SU-DHL-6 (cell line): ENCODE measurements around the gene ZHX3.

Experiments used
- H2AFZ ChIP-seq: fragments of 200-600 bp; sonication (generic); 2 replicates; pipeline ENCODE4 v1.6.1; 2014; ENCODE audit warnings: low read depth, mild to moderate bottlenecking, moderate library complexity, mixed read lengths, antibody characterized with exemption, low read length; ENCODE audit not compliant: severe bottlenecking
- H3F3A ChIP-seq: fragments of 200-600 bp; shearing (Covaris generic); 2 replicates; pipeline ENCODE4 v1.6.0; 2016; ENCODE audit warnings: antibody characterized with exemption, mild to moderate bottlenecking; ENCODE audit not compliant: insufficient read depth
- H3K27ac ChIP-seq: fragments of 200-600 bp; sonication (generic); 2 replicates; pipeline ENCODE4 v1.5.1; 2016; ENCODE audit warnings: low read depth, mild to moderate bottlenecking, low read length, moderate library complexity, mixed read lengths
- H3K27me3 ChIP-seq: fragments of 200-600 bp; sonication (generic), shearing (Covaris generic); 2 replicates; pipeline ENCODE4 v1.6.0; 2014; ENCODE audit warnings: mild to moderate bottlenecking, low read length
- H3K36me3 ChIP-seq: fragments of 200-600 bp; sonication (generic); 2 replicates; pipeline ENCODE4 v1.6.1; 2014; ENCODE audit warnings: mild to moderate bottlenecking, low read length, mixed read lengths
- H3K4me2 ChIP-seq: fragments of 300-600, 200-600 bp; shearing (Covaris generic), sonication (generic); 2 replicates; pipeline ENCODE4 v1.6.0; 2014; ENCODE audit warnings: low read length, low read depth, mild to moderate bottlenecking; ENCODE audit not compliant: poor library complexity, severe bottlenecking
- H3K4me3 ChIP-seq: fragments of 200-600 bp; sonication (generic); 2 replicates; pipeline ENCODE4 v1.5.1; 2014; ENCODE audit warnings: antibody characterized with exemption, low read length, mild to moderate bottlenecking, mixed read lengths; ENCODE audit not compliant: insufficient read depth, poor library complexity, severe bottlenecking
- H3K79me2 ChIP-seq: fragments of 200-600 bp; sonication (generic); 2 replicates; pipeline ENCODE4 v1.6.1; 2014; ENCODE audit warnings: mild to moderate bottlenecking, low read length, moderate library complexity; ENCODE audit not compliant: insufficient read depth
- H3K9ac ChIP-seq: fragments of 200-600 bp; sonication (generic); 2 replicates; pipeline ENCODE4 v1.7.0; 2014; ENCODE audit warnings: mild to moderate bottlenecking, low read length
- H3K9me2 ChIP-seq: fragments of 200-600 bp; sonication (generic); replicated peaks from 2 replicates; pipeline ENCODE4 v1.6.1; 2014; ENCODE audit warnings: low read length; ENCODE audit not compliant: insufficient read depth
- H3K9me3 ChIP-seq: fragments of 200-600 bp; sonication (generic); 2 replicates; pipeline ENCODE4 v1.6.1; 2014; ENCODE audit warnings: low read length, mixed read lengths; ENCODE audit not compliant: insufficient read depth
- H4K20me1 ChIP-seq: fragments of 200-600 bp; sonication (generic); 2 replicates; pipeline ENCODE4 v1.6.1; 2014; ENCODE audit warnings: low read depth, mild to moderate bottlenecking, antibody characterized with exemption, low read length, moderate library complexity, mixed read lengths
- EZH2phosphoT487 ChIP-seq: fragments of 200-600 bp; sonication (generic), shearing (Covaris generic); conservative IDR thresholded peaks from 2 replicates; pipeline ENCODE4 v1.6.1; 2018; ENCODE audit warnings: mild to moderate bottlenecking, antibody characterized with exemption, low read length, moderate library complexity, mixed read lengths
- TF ChIP-seq, protein P1 (sequence below): fragments of 200-600 bp; sonication (generic); IDR thresholded peaks from one replicate; pipeline ENCODE4 v1.5.1; 2017; ENCODE audit warnings: antibody characterized with exemption, mild to moderate bottlenecking, low read length, moderate library complexity; ENCODE audit not compliant: insufficient read depth, poor library complexity, severe bottlenecking

The ZHX3 gene

DNA sequence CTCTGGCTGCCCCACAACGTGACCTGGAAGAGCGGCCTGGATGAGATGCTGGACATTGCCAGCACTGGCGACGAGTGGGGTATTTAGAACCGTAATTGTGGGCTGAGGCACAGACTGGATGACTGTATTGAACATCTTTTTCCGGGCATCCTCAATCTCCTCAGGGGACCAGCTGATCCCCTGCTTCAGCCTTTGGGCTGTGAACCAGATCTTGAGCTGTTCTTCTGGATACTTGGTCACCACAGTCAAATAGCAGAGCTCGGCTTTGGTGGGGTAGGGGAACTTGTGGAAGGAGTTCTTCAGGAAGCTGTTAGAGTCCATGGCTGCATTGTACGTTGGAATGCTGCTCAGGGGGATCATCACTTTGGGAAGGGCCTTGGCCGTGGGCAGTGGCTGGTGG lies 113.9 kb downstream of the ZHX3 start:
- Histone ChIP-seq H3K27me3 (no peaks in the 10 kb centered on the region), H3K4me3 (no peak overlapping the region), H3K9me3 (no peaks in the 10 kb centered on the region), H3K36me3 (no peaks in the 10 kb centered on the region), H3K79me2 (no peaks in the 10 kb centered on the region), H3K27ac (no peak overlapping the region), H4K20me1 (no peaks in the 10 kb centered on the region), H3K9me2 (no peaks in the 10 kb centered on the region), H3F3A (no peaks in the 10 kb centered on the region), H2AFZ (no peak overlapping the region), H3K9ac (no peak overlapping the region), H3K4me2 (no peak overlapping the region)
- TF ChIP-seq, protein P1, sequence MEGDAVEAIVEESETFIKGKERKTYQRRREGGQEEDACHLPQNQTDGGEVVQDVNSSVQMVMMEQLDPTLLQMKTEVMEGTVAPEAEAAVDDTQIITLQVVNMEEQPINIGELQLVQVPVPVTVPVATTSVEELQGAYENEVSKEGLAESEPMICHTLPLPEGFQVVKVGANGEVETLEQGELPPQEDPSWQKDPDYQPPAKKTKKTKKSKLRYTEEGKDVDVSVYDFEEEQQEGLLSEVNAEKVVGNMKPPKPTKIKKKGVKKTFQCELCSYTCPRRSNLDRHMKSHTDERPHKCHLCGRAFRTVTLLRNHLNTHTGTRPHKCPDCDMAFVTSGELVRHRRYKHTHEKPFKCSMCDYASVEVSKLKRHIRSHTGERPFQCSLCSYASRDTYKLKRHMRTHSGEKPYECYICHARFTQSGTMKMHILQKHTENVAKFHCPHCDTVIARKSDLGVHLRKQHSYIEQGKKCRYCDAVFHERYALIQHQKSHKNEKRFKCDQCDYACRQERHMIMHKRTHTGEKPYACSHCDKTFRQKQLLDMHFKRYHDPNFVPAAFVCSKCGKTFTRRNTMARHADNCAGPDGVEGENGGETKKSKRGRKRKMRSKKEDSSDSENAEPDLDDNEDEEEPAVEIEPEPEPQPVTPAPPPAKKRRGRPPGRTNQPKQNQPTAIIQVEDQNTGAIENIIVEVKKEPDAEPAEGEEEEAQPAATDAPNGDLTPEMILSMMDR, result no peak
- no peak for TF ChIP-seq EZH2phosphoT487

DNA sequence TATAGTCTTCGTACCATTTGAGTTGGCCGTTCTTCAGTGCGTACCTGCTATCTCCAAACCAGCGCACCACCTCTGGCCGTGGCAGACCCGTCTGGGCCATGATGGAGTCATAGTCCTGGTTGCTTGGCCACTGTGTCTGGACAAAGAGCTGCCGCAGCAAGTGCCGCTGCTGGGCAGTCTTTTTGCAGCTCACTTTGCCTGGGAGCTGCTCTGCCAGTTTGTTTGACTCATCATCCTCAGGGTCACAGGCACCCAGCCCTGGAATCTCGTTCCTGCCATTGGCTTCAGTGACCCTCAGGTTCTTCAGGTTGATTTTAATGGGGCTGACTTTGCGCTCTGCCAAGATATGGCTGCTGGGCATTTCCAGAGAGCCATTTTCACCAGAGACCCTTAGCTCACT lies 115.1 kb downstream of the ZHX3 start:
- peaks cover 2% of the 10 kb centered on the region; the same call in 1 of the 2 replicates for H3F3A ChIP-seq
- no peak for TF ChIP-seq EZH2phosphoT487
- TF ChIP-seq, protein P1, result no peak
- no peak overlapping the region for H2AFZ ChIP-seq
- no peak overlapping the region for H3K9ac ChIP-seq
- no peaks in the 10 kb centered on the region for H3K9me2 ChIP-seq
- H3K36me3 ChIP-seq, result no peaks in the 10 kb centered on the region
- H3K4me2 ChIP-seq, result no peak overlapping the region
- no peaks in the 10 kb centered on the region for H4K20me1 ChIP-seq
- H3K27me3 ChIP-seq, result no peaks in the 10 kb centered on the region
- no peak overlapping the region for H3K4me3 ChIP-seq
- no peaks in the 10 kb centered on the region for H3K9me3 ChIP-seq
- H3K27ac ChIP-seq, result no peak overlapping the region
- no peaks in the 10 kb centered on the region for H3K79me2 ChIP-seq

DNA sequence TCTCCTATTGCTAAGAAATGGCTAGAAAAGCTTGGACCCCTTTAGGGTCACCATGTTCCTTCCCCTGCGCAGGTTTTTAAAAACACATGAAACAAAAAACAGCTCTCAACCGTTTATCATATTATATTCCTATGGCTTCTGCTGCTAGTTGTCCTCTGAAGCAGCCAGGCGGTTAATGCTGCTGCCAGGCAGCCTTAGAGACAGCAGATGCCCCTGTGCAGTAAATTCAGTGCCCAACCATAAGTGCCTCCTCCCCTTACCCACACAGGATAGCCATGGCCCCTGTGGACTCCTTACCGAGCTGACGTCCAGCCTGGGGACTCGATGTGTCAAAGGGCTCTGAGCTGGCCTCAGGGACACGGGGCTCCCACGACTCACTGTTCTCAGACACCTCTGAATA lies 115.8 kb downstream of the ZHX3 start:
- Histone ChIP-seq H3K36me3 (no peaks in the 10 kb centered on the region), H3K9ac (no peak overlapping the region), H4K20me1 (no peaks in the 10 kb centered on the region), H3K27ac (no peak overlapping the region), H2AFZ (no peak overlapping the region), H3K4me2 (no peak overlapping the region), H3K9me3 (no peaks in the 10 kb centered on the region), H3F3A (peaks cover 4% of the 10 kb centered on the region; the same call in 1 of the 2 replicates), H3K9me2 (no peaks in the 10 kb centered on the region), H3K27me3 (no peaks in the 10 kb centered on the region), H3K4me3 (no peak overlapping the region), H3K79me2 (no peaks in the 10 kb centered on the region)
- TF ChIP-seq, protein P1, result no peak
- TF ChIP-seq EZH2phosphoT487, result no peak
